Subcutaneous adipose tissue (tissue), 4 donors: ENCODE results near the gene ZNF521. TPM values are rescaled to one million over a fixed set of nuclear protein-coding genes. Genes with fewer than 3 reads are reported as not detected.

Experiments
- total RNA-seq, 4 donors: library from RNA; depleted of rRNA; stranded (reverse); fragments of >200 nt; gene quantifications; one replicate each; pipeline ENCODE4 v1.1.0, GENCODE V29; 2016
- TF ChIP-seq, protein P1 (sequence below): fragments of 450-650 bp; IDR thresholded peaks from one replicate; pipeline ENCODE4 v1.5.1; 2016; ENCODE audit warnings: low read depth, mild to moderate bottlenecking, control low read depth, antibody characterized with exemption, moderate library complexity

Gene ZNF521
- total RNA-seq, 4 donors from 2014 or later = 20.7 to 56.2 (median 37.4) TPM

DNA sequence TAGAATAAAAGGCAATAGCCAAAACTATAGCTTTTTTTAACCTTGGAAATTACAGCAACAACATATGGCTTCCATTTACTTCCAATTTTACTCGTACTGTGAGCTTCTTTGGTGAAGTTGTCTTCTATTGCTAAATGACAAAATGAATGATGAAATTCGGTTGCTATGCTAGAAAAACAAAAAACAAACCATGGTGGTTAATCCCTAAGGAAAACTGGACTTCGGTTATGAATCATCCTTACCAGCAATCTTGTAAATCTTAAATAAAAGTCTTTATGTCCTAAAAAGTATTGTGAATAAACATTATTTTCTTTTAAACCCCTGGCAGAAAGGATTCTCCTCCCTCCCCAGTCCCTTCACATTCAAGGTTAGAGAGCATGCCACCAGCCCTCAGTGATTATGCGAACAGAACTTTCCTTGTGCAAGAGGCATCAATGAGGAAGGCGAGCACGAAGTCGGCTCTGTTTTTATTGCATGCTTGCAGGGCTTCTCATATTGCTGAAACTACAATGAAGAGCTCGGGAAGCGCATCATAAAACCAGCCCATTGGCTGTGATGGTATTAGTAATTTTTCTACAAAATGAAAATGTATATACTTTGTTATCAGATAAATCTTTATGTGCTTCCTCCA lies 62.9 kb downstream of the ZNF521 start:
- TF ChIP-seq, protein P1, sequence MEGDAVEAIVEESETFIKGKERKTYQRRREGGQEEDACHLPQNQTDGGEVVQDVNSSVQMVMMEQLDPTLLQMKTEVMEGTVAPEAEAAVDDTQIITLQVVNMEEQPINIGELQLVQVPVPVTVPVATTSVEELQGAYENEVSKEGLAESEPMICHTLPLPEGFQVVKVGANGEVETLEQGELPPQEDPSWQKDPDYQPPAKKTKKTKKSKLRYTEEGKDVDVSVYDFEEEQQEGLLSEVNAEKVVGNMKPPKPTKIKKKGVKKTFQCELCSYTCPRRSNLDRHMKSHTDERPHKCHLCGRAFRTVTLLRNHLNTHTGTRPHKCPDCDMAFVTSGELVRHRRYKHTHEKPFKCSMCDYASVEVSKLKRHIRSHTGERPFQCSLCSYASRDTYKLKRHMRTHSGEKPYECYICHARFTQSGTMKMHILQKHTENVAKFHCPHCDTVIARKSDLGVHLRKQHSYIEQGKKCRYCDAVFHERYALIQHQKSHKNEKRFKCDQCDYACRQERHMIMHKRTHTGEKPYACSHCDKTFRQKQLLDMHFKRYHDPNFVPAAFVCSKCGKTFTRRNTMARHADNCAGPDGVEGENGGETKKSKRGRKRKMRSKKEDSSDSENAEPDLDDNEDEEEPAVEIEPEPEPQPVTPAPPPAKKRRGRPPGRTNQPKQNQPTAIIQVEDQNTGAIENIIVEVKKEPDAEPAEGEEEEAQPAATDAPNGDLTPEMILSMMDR = no peak

DNA sequence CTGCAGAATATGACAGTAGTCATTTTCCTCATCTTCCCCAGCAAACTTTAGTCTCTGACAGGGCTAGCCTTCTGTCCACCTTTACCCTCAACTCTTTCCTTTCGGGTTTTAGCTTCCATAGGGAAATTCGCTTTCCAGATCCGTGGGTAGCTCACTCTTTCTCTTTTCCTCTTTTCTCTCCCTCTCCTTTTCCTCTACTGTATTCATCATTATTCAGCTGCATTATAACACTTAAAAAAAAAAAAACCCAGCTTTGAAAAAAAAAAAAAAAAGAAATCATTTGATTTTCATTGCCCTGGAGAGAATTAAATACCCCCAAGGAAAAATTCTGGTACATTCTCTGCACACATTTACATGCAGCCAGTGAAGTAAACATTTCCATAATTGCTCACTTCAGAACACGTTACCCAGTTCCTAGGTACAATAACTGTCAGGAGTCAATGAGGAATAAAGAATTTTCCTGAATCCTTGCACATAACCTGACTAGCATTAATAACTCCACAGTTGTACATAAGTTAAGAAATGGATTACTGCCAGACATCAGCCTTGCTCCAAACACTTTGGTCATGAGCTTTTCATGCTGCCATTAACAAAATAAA lies 63.5 kb downstream of the ZNF521 start:
- TF ChIP-seq, protein P1 = no peak

DNA sequence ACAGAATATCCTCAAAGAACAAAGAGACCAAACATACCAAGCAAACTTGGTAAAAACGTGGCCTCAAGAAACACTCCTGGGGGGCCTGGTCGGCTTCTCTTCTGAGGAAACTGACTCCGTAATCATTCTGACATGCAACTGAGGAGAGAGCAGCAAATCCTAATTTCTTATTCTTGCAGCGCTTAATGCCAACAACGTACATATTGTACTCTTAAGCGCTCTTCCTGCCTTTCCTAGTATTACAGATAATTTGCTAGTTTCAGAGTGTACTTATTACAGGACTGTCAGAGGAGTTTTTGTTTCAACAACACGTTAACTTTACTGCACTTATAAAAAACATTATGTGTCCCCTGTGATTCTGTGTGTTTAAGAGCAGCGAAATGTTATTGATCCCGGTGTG lies 64.9 kb downstream of the ZNF521 start:
- TF ChIP-seq, protein P1 = no peak

DNA sequence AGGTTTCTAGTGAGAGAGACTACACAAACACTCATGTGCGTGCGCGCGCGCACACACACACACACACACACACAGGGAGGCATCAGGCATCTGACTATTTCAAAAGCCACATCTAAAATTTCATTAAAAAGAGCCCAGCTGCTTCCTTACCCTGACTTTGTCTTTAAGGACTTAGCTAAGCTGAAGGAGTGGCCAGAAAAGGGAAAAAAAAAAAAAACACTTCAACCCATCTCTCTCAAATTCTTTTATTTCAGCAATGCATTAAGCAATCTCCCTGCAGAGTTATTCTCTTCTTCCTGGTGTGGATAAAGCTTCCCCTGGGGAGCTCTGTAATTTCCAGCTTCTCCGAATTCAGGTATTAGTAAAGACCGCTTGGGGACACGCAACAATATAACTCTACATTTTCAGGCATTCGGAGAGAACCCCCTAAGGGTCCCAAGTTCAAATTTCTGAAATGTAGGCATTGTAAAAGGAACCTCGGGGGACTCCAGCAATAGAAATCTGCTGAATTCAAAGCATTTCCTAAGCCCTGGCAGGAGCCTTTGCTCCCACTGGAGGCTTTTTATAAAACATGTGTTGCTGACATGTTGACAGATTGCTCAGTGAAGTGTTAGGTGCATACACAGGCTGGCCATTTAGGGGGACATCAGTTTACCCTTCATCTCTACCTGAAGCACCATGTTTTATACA lies 67.0 kb downstream of the ZNF521 start:
- TF ChIP-seq, protein P1 = no peak

DNA sequence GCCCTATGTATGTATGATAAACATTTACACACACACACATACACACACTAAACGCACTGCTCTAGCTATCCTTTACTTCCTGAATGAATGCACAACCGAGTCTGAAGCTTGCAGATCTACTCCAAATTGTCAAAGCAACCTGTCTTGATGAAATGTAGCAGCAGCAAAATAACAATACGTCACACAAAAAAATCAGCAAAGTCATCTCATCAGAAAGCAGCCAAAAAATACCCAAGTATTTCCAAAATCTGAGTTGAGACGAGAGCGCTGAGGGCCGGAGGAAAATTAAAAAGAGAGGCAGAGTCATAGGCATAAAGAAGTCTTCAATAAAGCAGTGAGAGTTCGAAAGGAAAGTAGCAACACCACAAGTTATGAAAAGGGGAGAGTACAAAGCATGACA lies 67.7 kb downstream of the ZNF521 start:
- TF ChIP-seq, protein P1 = no peak

DNA sequence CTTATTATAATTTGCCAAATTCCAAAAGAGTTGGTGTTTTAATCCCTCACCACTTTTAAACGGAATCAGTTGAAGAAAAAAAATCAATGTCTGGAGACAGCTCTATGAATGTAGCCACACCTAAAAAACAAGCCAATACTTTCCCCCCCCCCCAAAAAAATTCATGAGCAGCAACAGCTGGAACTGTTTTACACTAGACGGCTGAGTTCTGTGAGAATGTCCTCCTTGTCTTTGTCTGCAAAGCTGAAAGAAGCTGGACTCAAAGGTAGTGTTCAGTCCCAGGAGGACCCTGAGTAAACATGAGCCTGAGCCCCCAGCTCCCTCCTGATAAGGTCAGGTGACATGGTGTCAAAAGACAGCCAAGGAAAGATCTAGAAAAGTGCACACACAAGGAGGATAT lies 68.2 kb downstream of the ZNF521 start:
- TF ChIP-seq, protein P1 = no peak

DNA sequence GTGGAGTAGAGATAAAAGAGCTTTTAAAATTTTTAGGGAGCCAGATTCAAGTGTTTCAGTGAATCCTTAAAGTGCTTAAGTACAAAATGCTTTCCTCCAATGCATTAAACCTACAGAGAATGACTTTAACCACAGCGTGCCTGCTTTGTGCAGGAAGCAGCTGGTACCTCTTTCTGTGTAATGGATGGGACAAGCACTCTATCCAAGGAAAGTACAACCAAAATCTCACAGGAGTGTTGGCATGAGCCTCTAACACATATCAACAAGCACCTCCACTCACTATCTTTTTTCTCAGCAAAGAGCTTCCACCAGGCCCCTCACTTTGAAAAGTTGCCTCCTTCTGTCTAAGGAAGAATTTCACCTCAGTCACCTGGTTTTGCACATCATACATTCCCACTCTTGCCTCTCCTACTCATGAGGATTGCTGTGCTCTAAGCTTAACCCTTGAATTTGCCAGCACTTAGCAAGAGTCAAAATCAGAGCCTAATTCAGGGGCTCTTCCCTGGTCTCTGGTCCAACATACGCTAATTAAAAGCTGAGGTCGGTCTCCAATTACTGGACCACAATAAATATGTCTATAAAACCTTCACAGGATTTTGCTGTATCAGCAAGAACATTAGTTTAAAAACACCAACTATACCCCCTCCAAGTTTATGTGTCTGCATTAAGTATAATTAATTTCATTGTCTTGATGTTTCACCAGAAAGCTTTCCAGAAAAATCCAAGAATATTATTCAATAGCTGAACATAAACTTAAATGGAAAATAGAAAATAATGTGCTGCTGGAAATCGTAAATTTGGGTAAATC lies 68.9 kb downstream of the ZNF521 start:
- TF ChIP-seq, protein P1 = no peak
